Colonic mucosa (tissue), 4 donors: ENCODE results near the gene SUSD1. TPM values are rescaled to one million over a fixed set of nuclear protein-coding genes. Genes with fewer than 3 reads are reported as not detected.

ENCODE experiments used
- DNase-seq: peaks from one replicate; pipeline ENCODE4 v3.0.0-alpha.2; 2020
- H3K27ac ChIP-seq: fragments of 200-600 bp; one replicate; pipeline ENCODE4 v1.8.0; 2021
- H3K27me3 ChIP-seq: fragments of 200-600 bp; one replicate; pipeline ENCODE4 v1.8.0; 2021
- H3K36me3 ChIP-seq: fragments of 200-600 bp; one replicate; pipeline ENCODE4 v1.8.0; 2021
- H3K4me1 ChIP-seq: fragments of 200-600 bp; one replicate; pipeline ENCODE4 v1.8.0; 2021; ENCODE audit warnings: mild to moderate bottlenecking
- H3K4me3 ChIP-seq: fragments of 200-600 bp; one replicate; pipeline ENCODE4 v1.8.0; 2021
- H3K9ac ChIP-seq, 2 donors: one replicate each; pipeline ENCODE4 v1.7.0; 2013; ENCODE audit warnings: control low read depth in 2 of 2, low read depth in 2 of 2, low read length in 2 of 2
- H3K9me3 ChIP-seq: fragments of 200-600 bp; one replicate; pipeline ENCODE4 v1.8.0; 2021
- CTCF ChIP-seq: fragments of 200-600 bp; IDR thresholded peaks from one replicate; pipeline ENCODE4 v1.8.0; 2022; ENCODE audit warnings: antibody characterized with exemption, mild to moderate bottlenecking
- intact Hi-C: fragments of 100-400 bp; cut with DNase I; formaldehyde crosslinking; loops from one replicate; pipeline ENCODE4 v1.14.1; 2022
- total RNA-seq, 2 donors: library from RNA; stranded (reverse); fragmentation: NEBNext Ultra II Directional in 1 of 2; extraction: Animal tissue kit (Norgen Biotek cat#: 25700) in 1 of 2; gene quantifications; one replicate each; pipeline ENCODE4 v1.2.1, GENCODE V29; 2021
- donor health status: healthy.
- donor health status: DM: no; HTN: no; CAD: no.
- donor health status: DM: no; HTN: no; CAD: no.

The SUSD1 gene
- total RNA-seq, 2 donors from 2014 or later = 23.3 to 25.1 TPM

GRCh38 chr9:112047538-112048066 is 127.5 kb downstream of the SUSD1 start:
- H3K36me3 ChIP-seq = no peaks in the 10 kb centered on the region
- TF ChIP-seq CTCF = no peak
- intact Hi-C loops = no loop called here
- H3K9ac ChIP-seq = no peak overlapping the region
- no peak overlapping the region for H3K4me3 ChIP-seq
- H3K27ac ChIP-seq = no peak overlapping the region
- no peaks in the 10 kb centered on the region for H3K9me3 ChIP-seq
- no peak for DNase-seq
- no peaks in the 10 kb centered on the region for H3K27me3 ChIP-seq
- peaks cover 18% of the 10 kb centered on the region for H3K4me1 ChIP-seq

GRCh38 chr9:112046181-112046580 is 128.9 kb downstream of the SUSD1 start:
- Histone ChIP-seq H3K27ac (peak overlapping the region; percentile 2), H3K9ac (no peak overlapping the region), H3K36me3 (no peaks in the 10 kb centered on the region), H3K4me1 (peaks cover 18% of the 10 kb centered on the region), H3K27me3 (no peaks in the 10 kb centered on the region), H3K9me3 (no peaks in the 10 kb centered on the region), H3K4me3 (no peak overlapping the region)
- TF ChIP-seq CTCF = no peak
- intact Hi-C loops = no loop called here
- no peak for DNase-seq

- intact Hi-C loops = no loop called here
- TF ChIP-seq CTCF = no peak
Observed at GRCh38 chr9:112044881-112045280, 130.2 kb downstream of the SUSD1 start.

GRCh38 chr9:112044186-112044585 is 130.9 kb downstream of the SUSD1 start:
- TF ChIP-seq CTCF = no peak
- intact Hi-C loops = no loop called here
- Histone ChIP-seq H3K9me3 (no peaks in the 10 kb centered on the region), H3K27ac (no peak overlapping the region), H3K9ac (no peak overlapping the region), H3K4me1 (peaks cover 6% of the 10 kb centered on the region), H3K36me3 (no peaks in the 10 kb centered on the region), H3K4me3 (no peak overlapping the region), H3K27me3 (no peaks in the 10 kb centered on the region)
- no peak for DNase-seq

More at GRCh38 chr9:112044881-112045280, 130.2 kb downstream of the SUSD1 start:
- H3K9ac ChIP-seq = no peak overlapping the region
- no peaks in the 10 kb centered on the region for H3K9me3 ChIP-seq
- H3K27ac ChIP-seq = no peak overlapping the region
- no peaks in the 10 kb centered on the region for H3K36me3 ChIP-seq
- peaks cover 13% of the 10 kb centered on the region for H3K4me1 ChIP-seq
- no peak overlapping the region for H3K4me3 ChIP-seq
- no peak for DNase-seq
- H3K27me3 ChIP-seq = no peaks in the 10 kb centered on the region

- Histone ChIP-seq H3K4me1 (peaks cover under 1% of the 10 kb centered on the region), H3K36me3 (no peaks in the 10 kb centered on the region), H3K4me3 (no peak overlapping the region), H3K27ac (no peak overlapping the region), H3K9ac (no peak overlapping the region), H3K27me3 (no peaks in the 10 kb centered on the region), H3K9me3 (no peaks in the 10 kb centered on the region)
- no peak for TF ChIP-seq CTCF
- intact Hi-C loops = no loop called here
- no peak for DNase-seq
Observed at GRCh38 chr9:112043423-112043822, 131.7 kb downstream of the SUSD1 start.
